ENCODE data around the gene ELP4.
"Not testable (repeated sequence)": the region's sequence is repeated elsewhere in the genome, so short reads cannot be mapped to it uniquely, and the experiment has no call there.

The ELP4 gene

DNA sequence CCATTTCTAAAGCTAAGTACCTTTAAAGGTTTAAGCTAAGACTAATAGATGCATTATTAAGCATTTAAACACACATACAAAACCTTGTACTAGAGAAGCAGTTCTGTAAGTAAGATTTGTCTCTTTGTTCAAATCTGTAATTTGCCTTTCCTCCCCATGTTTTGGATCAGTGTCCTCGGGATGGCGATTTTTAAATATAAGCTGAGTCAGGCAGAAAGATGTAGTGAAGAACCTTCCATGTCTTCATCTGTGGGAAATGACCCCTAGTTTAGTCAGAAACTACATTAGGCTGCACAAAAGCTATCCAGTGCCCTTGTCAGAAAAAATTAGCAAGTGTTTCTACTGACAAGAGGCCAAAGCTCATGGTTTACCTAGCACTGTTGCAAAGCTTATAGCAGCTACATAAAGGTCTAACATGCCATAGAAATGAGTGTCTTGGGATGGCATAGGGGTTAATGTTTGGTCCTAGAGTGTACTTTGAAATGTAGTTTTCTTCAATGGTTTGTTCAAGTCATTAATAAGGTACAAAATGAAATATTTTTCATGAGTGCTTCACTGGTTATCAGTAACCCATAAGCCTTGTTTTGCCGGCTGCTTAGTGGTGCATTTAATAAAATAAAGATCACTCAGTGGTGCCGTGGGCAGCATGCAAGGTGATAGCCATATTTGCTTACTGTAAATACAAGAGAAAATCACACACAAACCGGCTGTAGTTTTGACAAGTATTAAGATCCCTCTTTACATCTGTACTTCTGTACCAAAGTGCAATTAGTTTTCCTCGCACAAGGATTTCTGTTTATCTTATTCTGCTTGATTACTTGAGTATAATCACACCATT is 139.8 kb downstream of the ELP4 start:
- DNase-seq: no peak

DNA sequence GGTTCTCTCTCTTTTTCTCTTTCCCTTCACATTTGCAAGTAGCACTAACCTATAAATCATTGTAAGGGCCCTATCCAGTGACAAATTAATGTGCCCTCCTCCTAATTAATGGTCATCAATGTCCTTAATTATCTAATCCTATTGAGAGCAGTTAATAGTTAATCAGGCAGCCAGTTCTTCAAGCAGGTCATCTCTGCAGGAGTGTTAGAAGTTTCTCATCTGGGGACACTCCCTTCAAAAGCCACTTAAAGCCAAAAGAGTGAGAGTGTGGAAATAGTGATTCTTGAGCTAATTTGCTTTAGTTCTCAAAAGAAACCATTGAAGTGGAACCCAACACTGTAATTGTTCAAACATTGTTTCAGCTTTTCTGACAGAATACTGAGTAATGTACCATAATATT is 141.6 kb downstream of the ELP4 start:
- DNase-seq: no peak

DNA sequence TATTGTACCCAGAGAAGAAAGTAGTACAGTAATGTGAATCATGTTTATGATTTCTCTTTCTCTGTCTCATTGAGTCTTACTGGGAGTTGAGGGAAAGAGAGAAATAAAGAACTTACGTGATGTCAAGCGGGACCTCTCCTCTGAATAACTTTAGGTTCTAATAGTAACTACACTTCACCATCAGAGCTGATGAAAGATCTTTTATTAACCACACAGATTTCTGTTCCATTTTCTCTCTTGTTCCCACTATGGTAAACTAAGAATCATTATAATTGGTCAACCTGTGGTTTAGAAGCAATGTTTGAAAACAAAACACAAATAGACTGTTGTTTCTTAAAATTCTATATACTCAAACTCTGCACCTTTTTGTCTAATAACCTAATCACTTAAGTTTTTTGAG is 142.3 kb downstream of the ELP4 start:
- no peak for DNase-seq

DNA sequence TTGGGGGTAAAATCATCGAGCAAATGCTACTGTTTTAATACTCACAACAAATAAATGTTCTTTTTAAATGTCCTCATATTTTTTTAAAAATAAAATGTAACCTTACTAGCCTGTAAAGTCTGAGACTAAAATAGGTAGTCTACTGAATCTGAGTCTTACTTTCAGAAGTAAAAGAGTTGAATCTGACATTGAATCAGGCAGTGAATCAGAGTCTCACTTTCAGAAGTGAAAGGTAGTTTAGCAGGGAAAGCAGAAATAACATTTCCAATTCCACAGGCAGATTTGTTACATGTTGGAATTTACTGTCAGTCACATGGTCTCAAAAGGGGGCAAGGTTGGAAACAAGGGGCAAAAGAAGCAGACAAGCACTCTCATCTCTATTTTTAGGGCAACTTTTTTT is 143.0 kb downstream of the ELP4 start:
- DNase-seq: no peak

DNA sequence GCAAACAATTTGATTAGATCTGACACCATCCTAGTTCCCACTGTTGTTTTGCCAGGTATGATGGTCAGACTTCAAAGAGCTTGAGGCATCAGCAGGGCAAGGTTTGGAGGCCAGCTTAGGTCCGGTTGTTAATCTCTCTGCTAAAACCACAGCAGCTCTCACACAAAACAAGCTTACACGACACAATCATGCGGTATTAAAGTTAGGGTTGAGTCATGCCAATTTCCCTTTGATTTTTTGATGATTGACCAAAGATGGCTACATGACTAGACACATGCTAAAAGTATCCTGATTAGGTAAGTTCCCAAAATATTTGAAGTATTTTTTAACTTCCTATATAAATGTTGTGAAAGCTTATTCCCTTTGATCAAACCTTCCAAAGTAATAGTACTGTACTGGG is 145.9 kb downstream of the ELP4 start:
- no peak for DNase-seq

DNA sequence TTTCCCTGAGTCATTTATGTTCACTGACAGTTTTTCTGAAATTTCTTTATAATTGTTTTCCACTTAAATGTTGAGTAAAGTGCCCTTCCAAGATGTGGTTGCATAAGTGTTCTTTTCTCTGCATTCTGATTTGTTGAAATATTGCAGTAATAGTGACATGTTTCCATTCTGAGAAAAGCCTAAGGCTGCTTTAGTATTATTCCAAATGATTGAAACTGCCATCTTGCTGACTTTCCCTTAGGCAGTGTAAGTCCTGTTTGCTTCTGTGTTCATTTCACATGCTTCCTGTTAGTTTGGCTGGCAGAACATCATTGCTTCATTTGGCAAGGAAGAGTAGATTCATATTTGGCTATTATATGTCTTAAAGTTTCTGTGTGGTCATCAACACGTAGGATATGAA is 146.5 kb downstream of the ELP4 start:
- DNase-seq: no peak

DNA sequence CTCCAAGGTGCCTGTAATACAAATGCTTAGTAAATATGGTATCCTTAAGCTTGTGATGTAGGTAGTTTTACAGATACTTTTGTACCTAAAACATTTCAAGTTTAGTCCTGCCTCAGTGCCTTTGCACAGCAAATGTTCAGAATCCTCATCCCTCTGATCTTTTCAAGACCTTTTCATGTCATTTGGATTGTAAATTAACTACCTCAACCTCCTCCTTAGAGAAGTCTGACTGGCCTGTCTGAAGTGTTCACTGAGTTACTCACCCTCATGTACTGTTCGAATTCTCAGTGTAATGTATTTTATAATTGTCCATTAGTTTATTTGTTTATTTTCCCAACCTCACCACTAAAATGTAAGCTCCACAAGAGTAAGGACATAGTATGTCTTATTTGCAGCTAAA is 147.5 kb downstream of the ELP4 start:
- no peak for DNase-seq

DNA sequence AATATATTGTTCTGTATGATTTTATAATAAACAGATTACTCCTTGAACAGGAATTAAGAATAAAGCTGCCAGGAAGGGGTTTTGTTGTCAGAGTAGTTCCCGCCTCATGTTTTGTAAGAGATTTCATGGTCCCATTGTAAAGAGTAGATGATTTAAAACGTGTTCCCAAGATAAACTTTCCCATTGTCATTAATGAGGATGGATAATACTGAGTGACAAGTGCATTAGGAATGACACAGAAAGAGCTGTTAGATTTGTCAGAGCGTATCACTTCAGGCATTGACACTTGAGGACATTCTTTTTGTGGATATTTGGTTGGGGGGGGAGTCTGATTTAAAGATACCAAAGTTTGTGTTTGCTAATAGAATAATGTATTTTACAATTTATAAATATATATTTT is 154.6 kb downstream of the ELP4 start:
- DNase-seq: no peak

DNA sequence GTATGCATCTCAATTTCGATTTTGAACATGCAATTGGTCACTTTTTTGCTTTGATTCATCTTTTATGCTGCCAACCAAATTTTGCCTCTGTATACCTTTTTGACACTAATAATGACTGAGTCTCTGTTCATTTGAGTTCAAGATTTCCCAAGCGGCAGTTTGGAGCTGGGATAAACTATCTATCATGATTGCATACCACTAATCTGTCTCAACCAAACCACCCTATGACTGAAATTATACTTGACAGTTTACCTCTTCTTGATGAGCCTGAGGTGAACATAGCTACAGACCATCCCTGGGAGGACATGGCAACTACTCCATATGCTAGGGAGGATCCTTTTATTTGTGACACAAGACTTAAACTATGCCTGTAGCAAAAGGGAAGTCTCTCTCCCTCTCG is 155.4 kb downstream of the ELP4 start:
- DNase-seq: no peak

DNA sequence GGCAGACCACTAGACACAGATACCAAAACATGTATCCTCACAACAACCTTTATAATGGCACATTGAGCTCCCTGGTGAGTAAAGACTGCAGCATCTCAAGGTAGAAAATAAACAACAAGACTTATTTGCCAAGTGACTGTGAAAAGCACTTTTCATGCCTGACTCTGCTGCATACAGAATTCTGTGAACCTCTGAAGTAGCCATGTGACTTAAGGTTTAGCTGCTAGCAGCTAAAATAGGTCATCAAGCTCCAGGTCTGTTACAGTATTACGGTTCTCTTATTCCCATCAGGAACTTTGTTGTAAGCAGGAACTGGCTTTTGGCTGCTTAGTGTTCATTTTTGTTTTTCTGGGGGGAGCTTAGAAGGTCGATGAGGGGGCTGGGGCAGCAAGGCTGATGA is 162.1 kb downstream of the ELP4 start:
- no peak for DNase-seq

DNA sequence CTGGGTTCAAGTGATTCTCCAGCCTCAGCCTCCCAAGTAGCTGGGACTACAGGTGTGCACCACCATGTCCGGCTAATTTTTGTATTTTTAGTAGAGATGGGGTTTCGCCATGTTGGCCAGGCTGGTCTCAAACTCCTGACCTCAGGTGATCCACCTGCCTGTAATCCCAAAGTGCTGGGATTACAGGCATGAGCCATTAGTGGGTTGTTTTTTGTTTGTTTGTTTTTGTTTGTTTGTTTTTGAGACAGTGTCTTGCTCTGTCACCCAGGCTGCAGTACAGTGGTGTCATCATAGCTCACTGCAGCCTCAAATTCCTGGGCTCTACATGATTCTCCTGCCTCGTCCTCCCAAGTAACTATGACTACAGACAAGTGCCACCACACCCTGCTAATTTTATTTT is 163.5 kb downstream of the ELP4 start:
- DNase-seq: not testable (repeated sequence)

DNA sequence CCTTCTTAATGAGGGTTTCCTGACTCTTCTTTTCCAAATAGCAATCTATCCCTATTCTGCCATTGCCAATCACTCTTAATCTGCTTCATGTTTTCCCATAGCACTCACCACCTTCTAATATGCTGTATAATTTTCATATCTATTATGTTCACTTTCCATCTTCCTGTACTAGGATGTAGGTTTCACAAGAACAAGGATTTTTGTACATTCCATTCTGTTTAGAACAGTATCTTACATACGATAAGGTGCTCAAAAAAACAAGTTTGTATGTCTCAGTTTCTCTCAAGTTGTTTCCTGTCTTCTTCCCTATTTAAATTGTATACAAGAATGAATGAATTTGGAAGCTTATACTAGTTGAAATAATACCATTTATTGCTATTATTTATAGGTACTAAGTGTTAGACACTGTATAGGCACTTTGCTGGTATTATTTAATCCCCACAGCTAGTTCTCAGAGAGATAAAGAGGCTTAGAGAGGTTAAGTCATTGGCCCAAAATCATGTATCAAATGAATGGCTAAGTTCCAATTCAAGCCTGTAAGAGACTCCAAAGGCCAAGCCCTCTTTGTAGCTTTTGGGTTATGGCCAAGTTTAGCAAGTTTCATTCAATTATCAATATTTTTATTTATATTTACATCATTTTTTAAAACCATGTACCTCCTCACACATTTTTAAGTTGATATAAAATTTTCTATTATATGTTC is 166.9 kb downstream of the ELP4 start:
- no peak for DNase-seq

DNA sequence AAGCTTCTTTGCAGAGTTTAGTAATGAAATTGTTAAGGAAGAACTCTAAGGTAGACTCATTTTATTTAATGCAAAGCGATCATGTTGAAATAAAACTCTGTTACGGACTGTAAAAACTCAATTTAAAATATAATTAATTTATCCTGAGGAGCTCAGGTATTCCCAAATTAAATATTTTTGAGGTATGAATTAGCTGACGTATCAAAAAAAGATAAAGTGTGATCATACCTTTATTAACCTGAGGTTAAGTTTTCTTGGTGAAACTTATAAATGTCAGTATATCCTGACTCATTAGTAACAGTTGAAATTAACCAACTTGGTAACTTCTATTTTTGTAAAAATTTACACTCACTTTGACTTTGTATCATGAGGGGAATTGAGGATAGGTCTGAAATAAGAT is 171.2 kb downstream of the ELP4 start:
- no peak for DNase-seq

DNA sequence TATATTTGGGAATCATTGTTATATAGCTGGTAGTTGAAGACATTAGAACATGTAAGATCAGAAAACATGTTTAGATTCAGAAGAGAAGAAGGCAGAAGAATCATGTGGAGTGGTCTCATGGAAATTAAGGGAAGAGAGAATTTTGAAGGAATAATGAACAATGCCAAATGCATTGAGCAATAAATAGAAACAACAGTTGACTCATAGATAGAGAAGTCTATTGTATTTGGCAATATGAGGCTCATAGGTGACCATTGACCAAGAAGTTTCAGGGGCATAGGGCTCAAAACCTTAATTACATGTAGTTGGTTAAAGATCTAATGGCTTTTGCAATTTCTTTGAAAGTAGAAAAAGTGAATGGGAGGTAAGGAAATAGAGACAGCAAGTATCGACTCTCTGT is 177.7 kb downstream of the ELP4 start:
- no peak for DNase-seq

DNA sequence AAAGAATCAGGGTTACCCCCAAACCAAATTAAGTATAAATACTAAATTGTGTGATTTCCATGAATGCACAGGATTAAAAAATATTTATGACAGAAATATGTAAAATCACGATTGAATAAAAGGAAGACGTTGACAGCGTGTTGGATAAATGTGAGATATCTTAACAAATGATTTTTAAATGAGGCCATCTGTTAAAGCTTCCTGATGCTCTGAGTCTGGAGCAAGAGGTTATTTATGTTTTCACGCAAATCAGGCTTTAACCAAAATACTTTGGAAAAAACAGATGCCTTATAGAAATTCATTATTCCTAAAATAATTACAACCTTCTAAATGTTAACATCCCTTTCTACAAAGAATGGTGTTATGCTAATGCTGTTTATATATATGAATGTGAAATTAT is 178.3 kb downstream of the ELP4 start:
- DNase-seq: no peak

DNA sequence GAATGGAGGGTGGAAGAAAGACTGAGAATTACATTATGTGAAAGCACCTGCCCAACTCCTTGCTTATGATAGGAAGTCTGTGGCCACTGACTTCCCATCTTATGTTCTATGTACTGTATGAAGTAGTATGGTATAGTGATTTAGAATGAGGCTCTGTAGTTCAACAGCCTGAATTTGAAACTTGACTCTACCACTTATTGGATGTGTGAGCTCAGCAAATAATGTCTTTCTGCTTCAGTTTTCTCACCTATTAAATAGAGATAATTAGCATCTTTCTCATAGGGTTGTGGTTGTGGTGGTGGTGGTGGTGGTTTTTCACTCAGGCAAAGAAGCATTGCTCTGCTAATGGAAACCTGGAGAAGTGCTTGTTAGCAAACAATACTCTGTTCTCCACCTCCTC is 180.0 kb downstream of the ELP4 start:
- no peak for DNase-seq

DNA sequence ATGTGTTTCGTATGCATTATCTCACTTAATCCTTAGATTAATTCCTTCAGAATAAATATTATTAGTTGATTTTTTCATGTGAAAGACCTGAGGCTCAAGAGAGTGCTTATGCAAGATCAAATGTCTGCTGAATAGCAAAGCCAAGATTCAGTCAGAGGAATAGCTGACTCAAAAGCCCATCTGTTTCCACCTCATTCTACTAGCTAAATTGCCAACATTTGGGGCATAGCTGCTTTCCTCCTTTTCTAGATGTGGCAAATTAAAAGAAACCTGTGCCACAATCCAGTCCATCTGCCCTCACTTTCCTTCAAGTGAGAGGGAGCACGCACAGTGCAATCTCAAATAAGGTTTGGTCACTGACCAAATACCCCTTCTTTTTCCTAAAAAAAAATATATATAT is 180.5 kb downstream of the ELP4 start:
- DNase-seq: no peak

DNA sequence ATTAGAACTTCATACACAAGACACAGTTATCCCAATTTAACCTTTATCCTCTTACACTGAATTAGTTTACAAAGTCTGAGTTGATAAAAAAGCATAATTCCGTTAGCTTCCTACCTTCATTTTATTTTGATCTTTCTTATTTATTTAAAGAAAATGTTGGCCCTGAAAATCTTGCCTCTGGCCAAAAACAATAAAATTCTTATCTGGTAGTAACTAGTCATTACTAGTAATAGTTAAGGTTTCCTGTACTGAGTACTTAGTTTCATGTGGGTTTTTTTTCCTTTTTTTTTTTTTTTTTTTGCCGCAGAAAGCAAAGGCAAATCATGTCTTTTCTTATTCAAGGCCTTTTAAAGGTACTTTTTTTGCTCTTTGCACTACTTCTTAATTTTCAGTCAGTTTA is 180.9 kb downstream of the ELP4 start:
- no peak for DNase-seq

DNA sequence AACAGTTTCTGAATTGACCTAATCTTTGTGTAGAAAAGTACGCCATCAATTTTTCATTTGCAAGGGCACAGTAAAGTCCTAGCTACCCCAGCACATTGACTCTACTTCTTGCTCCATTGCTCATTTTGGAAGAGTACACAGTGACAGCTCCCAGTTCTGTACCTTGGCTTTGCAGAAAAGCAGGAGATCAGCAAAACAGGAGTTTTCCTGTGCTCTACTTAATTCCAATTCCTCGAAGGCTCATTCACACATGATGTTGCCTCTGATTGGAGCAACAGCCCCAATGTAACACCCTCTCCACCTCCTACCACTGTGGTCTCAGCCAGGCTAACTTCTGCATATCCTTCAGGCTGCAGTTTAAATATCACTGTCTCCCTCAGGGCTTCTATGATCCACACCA is 182.9 kb downstream of the ELP4 start:
- no peak for DNase-seq

DNA sequence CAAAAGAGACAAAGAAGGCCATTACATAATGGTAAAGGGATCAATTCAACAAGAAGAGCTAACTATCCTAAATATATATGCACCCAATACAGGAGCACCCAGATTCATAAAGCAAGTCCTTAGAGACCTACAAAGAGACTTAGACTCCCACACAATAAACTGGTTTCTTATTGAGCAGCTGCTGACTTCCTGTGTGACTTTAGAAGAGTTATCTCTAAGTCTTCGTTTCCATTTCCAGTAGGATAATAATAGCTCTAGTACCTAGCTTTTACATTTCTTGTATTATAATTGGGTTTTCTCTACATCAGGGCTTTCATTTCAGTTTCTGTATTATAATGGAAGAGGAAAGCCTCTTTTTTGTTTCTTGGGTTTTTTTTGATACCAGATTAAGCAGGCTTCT is 187.5 kb downstream of the ELP4 start:
- DNase-seq: not testable (repeated sequence)

DNA sequence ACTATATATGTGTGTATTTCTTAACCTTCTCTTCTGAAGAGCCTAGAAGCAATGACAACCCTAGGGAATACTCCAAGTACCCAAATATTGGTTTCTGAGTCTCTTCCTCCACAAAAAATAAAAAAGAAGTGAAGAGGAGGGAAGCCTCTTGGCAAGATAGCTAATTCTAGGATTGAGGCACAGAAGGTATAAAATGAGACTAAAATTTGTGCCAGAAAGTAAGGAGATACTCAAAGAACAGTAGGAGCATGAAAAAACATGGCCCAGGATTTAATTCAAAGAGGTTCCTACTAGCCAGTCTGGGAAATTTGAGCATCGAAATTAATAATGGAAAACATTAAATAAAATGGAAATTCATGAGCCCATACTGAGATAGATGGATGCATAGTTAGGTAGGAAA is 189.5 kb downstream of the ELP4 start:
- no peak for DNase-seq

DNA sequence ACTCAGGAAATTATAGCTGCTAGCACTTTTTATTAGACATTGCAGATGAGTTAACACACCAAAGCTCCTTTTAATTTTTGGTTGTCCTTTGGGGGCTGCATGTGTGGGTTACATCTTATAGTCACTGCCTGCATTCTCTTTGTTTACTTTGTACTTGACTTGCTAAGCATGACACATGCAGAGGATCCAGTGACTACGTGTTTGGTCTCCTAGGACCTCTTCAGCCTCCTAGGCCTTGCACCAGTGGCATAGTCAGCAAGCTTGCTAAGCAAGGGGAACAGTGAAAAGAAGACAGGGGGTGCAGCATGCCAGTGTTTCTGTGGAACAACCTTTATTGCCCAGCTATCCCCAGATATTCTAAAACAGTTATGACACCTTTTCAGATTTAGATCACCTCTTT is 193.4 kb downstream of the ELP4 start:
- no peak for DNase-seq

DNA sequence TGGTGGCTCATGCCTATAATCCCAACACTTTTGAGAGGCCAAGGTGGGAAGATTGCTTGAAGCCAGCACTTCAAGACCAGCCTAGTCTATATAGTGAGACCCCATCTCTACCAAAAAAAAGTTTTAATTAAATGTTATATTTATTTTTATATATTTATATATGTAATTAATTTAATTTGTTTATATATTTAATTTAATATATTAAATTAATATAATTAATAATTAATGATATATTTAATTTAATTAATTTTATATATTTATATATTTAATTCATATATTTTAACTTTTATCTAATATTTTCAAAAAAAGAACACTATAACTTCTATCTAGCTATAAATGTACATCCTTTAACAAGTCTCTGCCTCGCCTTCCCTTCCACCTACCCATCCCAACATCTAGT is 196.8 kb downstream of the ELP4 start:
- DNase-seq: no peak

DNA sequence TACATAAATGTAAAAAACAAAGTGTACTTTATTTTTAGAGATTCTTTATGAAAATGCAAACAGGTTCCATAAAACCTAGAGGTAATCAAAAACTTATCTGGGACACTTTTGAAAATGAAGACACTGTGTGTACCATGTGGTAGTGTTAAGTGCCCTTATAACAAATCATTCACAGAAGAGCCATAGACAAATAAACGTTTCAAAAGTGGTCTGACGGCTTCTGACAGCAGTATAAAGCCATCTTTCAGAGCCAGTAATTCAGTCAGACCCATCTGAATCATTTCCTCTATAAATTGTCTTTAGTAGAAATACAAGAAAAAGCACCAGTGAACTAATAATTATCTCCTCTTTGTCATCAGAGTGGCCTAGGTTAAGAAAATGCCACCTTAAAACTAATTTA is 201.6 kb downstream of the ELP4 start:
- no peak for DNase-seq

DNA sequence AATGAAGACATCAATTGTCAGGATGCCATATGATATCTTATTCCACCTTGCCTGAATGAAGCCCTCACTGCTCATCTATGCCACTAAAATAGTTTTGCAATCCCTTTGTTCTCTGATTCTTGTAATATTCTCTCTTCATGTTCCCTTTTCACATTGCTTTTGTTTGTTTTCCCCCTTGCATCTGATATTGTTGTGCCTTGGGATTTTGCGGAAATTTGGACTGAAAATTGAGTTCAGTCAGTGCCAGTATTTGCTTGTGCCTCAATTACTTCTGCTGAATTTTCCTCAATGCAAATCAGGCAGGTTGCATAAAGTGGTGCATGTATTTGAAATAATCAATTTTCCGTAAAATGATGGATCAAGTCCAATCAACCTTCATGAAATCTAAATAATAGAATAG is 203.3 kb downstream of the ELP4 start:
- DNase-seq: no peak
